SK-N-SH (cell line): ENCODE measurements around the gene OR1I1.

Source experiments
- EP300 ChIP-seq, 2 experiments: IDR thresholded peaks; 2 replicates each; pipeline versions ENCODE4 v1.4.0 to v1.6.1; 2012; ENCODE audit warnings: borderline replicate concordance in 1 of 2, low read depth in 1 of 2, low read length in 1 of 2
- SIN3A ChIP-seq: IDR thresholded peaks from 2 replicates; pipeline ENCODE4 v1.6.1; 2012; ENCODE audit warnings: low read depth, mild to moderate bottlenecking, low read length, moderate library complexity, borderline replicate concordance
- TF ChIP-seq, protein P1 (sequence below): fragments of 200-600 bp; sonication (generic); IDR thresholded peaks from 2 replicates; pipeline ENCODE4 v1.6.1; 2017; ENCODE audit warnings: antibody characterized with exemption, mild to moderate bottlenecking, moderate library complexity

DNA sequence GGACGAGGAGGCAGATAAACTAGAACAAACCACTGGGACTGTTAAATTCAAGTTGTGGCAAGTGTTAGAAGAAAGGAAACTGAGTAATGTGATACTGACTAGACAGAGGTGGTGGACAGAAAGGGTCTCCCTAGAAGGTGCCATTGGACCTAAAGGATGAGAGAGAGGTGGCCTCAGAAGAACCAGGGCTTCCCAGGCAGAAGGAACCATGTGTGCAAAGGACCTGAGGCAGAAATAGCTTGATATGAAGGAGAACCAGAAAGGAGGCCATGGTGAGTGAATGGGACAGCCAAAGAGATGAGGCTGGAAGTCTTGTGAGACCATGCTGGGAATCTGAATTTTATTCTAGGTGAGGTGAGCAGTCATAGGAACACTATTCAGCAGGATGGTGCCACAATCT lies 22.4 kb downstream of the OR1I1 start:
- TF ChIP-seq, protein P1, sequence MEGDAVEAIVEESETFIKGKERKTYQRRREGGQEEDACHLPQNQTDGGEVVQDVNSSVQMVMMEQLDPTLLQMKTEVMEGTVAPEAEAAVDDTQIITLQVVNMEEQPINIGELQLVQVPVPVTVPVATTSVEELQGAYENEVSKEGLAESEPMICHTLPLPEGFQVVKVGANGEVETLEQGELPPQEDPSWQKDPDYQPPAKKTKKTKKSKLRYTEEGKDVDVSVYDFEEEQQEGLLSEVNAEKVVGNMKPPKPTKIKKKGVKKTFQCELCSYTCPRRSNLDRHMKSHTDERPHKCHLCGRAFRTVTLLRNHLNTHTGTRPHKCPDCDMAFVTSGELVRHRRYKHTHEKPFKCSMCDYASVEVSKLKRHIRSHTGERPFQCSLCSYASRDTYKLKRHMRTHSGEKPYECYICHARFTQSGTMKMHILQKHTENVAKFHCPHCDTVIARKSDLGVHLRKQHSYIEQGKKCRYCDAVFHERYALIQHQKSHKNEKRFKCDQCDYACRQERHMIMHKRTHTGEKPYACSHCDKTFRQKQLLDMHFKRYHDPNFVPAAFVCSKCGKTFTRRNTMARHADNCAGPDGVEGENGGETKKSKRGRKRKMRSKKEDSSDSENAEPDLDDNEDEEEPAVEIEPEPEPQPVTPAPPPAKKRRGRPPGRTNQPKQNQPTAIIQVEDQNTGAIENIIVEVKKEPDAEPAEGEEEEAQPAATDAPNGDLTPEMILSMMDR: no peak
- TF ChIP-seq SIN3A (no peak), EP300 (IDR thresholded peaks at IDR 0.05; ENCODE audit: borderline replicate concordance in 1 of 2, low read depth in 1 of 2, low read length in 1 of 2) (no peak)
